ENCODE results near the gene B4GALNT4. TPM values are rescaled to one million over a fixed set of nuclear protein-coding genes. Genes with fewer than 3 reads are reported as not detected.
A peak's percentile ranks its signal among the peaks of the same experiment; 100 is the strongest.

The B4GALNT4 gene
- total RNA-seq, 4 donors from 2014 or later = 7.1 to 22.2 (median 14.1) TPM

- H3K4me3 ChIP-seq = no peak overlapping the region
- H3K4me1 ChIP-seq = peaks cover 0 to 38% (median 11%) of the 10 kb centered on the region in 4 donors
- no peaks in the 10 kb centered on the region for H3K9me3 ChIP-seq
- DNase-seq (ENCODE audit: low spot score in 2 of 2) = no peak
- peak overlapping the region in 1 of 4 donors; percentile 76 for H3K27ac ChIP-seq
- peaks cover 0 to 40% of the 10 kb centered on the region in 2 donors for H3K27me3 ChIP-seq
- H3K36me3 ChIP-seq = peaks cover 0 to 5% (median 0%) of the 10 kb centered on the region in 3 donors
- 68 to 100% methylated on average over 1 to 5 of the region's 5 CpGs for WGBS, 2 donors
- TF ChIP-seq POLR2A (IDR thresholded peaks at IDR 0.05) = no peak
- no peak for TF ChIP-seq EP300 (IDR thresholded peaks at IDR 0.05)
- no peak for TF ChIP-seq CTCF (IDR thresholded peaks at IDR 0.05)
Observed at GRCh38 chr11:371051-371450, 1.8 kb downstream of the B4GALNT4 start.

- 78 to 79% methylated on average over 18 to 19 of the region's 19 CpGs for WGBS, 2 donors
- peaks cover 0 to 38% (median 11%) of the 10 kb centered on the region in 4 donors for H3K4me1 ChIP-seq
- H3K27me3 ChIP-seq = peaks cover 0 to 31% of the 10 kb centered on the region in 2 donors
- TF ChIP-seq POLR2A (IDR thresholded peaks at IDR 0.05) = no peak
- TF ChIP-seq EP300 (IDR thresholded peaks at IDR 0.05) = no peak
- TF ChIP-seq CTCF (IDR thresholded peaks at IDR 0.05) = no peak
- no peak for DNase-seq (ENCODE audit: low spot score in 2 of 2)
- H3K9me3 ChIP-seq = no peaks in the 10 kb centered on the region
- H3K36me3 ChIP-seq = peaks cover 0 to 14% (median 0%) of the 10 kb centered on the region in 3 donors
- no peak overlapping the region for H3K4me3 ChIP-seq
- peak overlapping the region in 1 of 4 donors; percentile 76 for H3K27ac ChIP-seq
Observed at GRCh38 chr11:371716-372590, 2.7 kb downstream of the B4GALNT4 start.

GRCh38 chr11:372809-373715 is 3.8 kb downstream of the B4GALNT4 start:
- WGBS, 2 donors = 71 to 75% methylated on average over 31 to 32 of the region's 41 CpGs
- no peak for DNase-seq (ENCODE audit: low spot score in 2 of 2)
- no peaks in the 10 kb centered on the region for H3K9me3 ChIP-seq
- H3K27ac ChIP-seq = peak overlapping the region in 3 of 4 donors; percentile 50 to 87 (median 71)
- no peak overlapping the region for H3K4me3 ChIP-seq
- no peak for TF ChIP-seq CTCF (IDR thresholded peaks at IDR 0.05)
- no peak for TF ChIP-seq EP300 (IDR thresholded peaks at IDR 0.05)
- TF ChIP-seq POLR2A (IDR thresholded peaks at IDR 0.05) = no peak
- peaks cover 0 to 38% (median 11%) of the 10 kb centered on the region in 4 donors for H3K4me1 ChIP-seq
- H3K36me3 ChIP-seq = peaks cover 0 to 25% (median 0%) of the 10 kb centered on the region in 3 donors
- peaks cover 0 to 20% of the 10 kb centered on the region in 2 donors for H3K27me3 ChIP-seq

- H3K27ac ChIP-seq = peak overlapping the region in 3 of 4 donors; percentile 50 to 87 (median 71)
- no peaks in the 10 kb centered on the region for H3K9me3 ChIP-seq
- H3K36me3 ChIP-seq = peaks cover 0 to 34% (median 0%) of the 10 kb centered on the region in 3 donors
- peaks cover 0 to 29% (median 3%) of the 10 kb centered on the region in 4 donors for H3K4me1 ChIP-seq
- no peak overlapping the region for H3K4me3 ChIP-seq
- no peak for TF ChIP-seq EP300 (IDR thresholded peaks at IDR 0.05)
- H3K27me3 ChIP-seq = peaks cover 0 to 12% of the 10 kb centered on the region in 2 donors
- 40 to 69% methylated on average over 22 to 23 of the region's 23 CpGs for WGBS, 2 donors
- no peak for DNase-seq (ENCODE audit: low spot score in 2 of 2)
Observed at GRCh38 chr11:373716-374551, 4.6 kb downstream of the B4GALNT4 start.

All from tibial nerve (tissue), 4 donors.